Natural killer cell (primary cell): ENCODE measurements around the gene CLEC17A. TPM values are rescaled to one million over a fixed set of nuclear protein-coding genes. Genes with fewer than 3 reads are reported as not detected.
"Not testable (repeated sequence)": the region's sequence is repeated elsewhere in the genome, so short reads cannot be mapped to it uniquely, and the experiment has no call there.

Source experiments
- ATAC-seq, 3 donors: fragments of 150-1000 bp in 2 of 3; fragments of 200-7000 bp in 1 of 3; cut with Tn5 transposase; 1 replicate in 1 of 3; 2 replicates in 2 of 3; pipeline ENCODE4 v1.10.0; 2021; ENCODE audit warnings: mild to moderate bottlenecking in 2 of 3, moderate library complexity in 2 of 3
- DNase-seq, 2 donors: peaks; one replicate each; pipeline versions ENCODE4 v3.0.0 to v3.0.0-alpha.2; 2013 to 2021; ENCODE audit warnings: mixed read lengths in 1 of 2
- H3K27ac ChIP-seq: one replicate; pipeline ENCODE4 v1.5.1; 2013; ENCODE audit warnings: mild to moderate bottlenecking, low read length
- H3K27me3 ChIP-seq: one replicate; pipeline ENCODE4 v1.6.1; 2013; ENCODE audit warnings: low read length; ENCODE audit not compliant: control insufficient read depth, insufficient read depth
- H3K36me3 ChIP-seq: one replicate; pipeline ENCODE4 v1.6.1; 2013; ENCODE audit warnings: low read length; ENCODE audit not compliant: control insufficient read depth, insufficient read depth
- H3K4me1 ChIP-seq: one replicate; pipeline ENCODE4 v1.6.1; 2013; ENCODE audit warnings: low read length; ENCODE audit not compliant: control insufficient read depth, insufficient read depth
- H3K4me3 ChIP-seq: one replicate; pipeline ENCODE4 v1.5.1; 2013; ENCODE audit warnings: low read length
- H3K9me3 ChIP-seq: one replicate; pipeline ENCODE4 v1.6.1; 2013; ENCODE audit warnings: low read length; ENCODE audit not compliant: control insufficient read depth, insufficient read depth
- H3K27ac Mint-ChIP-seq, 2 donors: one replicate each; pipeline ENCODE4 v1.8.0; 2022; ENCODE audit warnings: mild to moderate bottlenecking in 2 of 2, mixed read lengths in 2 of 2, moderate library complexity in 1 of 2
- H3K27me3 Mint-ChIP-seq, 2 donors: one replicate each; pipeline ENCODE4 v1.8.0; 2022; ENCODE audit warnings: low read depth in 2 of 2, mixed read lengths in 2 of 2
- H3K36me3 Mint-ChIP-seq: one replicate; pipeline ENCODE4 v1.8.0; 2022; ENCODE audit warnings: mixed read lengths
- H3K4me1 Mint-ChIP-seq, 2 donors: one replicate each; pipeline ENCODE4 v1.8.0; 2022; ENCODE audit warnings: mixed read lengths in 2 of 2
- H3K4me3 Mint-ChIP-seq: one replicate; pipeline ENCODE4 v1.8.0; 2022; ENCODE audit warnings: mild to moderate bottlenecking, moderate library complexity, mixed read lengths
- H3K9me3 Mint-ChIP-seq, 2 donors: one replicate each; pipeline ENCODE4 v1.8.0; 2022; ENCODE audit warnings: mixed read lengths in 2 of 2
- WGBS: methylation state at CpG from one replicate; pipeline ENCODE4 v1.1.7; 2013; ENCODE audit warnings: missing lambda C conversion rate; ENCODE audit not compliant: insufficient coverage; 5-methylcytosine and 5-hydroxymethylcytosine counted together
- intact Hi-C: fragments of 100-400 bp; cut with micrococcal nuclease; formaldehyde crosslinking; loops from one replicate; pipeline ENCODE4 v1.14.2; 2022
- total RNA-seq, 4 donors: library from RNA; stranded (reverse); fragments of 120-200 nt in 1 of 4; gene quantifications; one replicate each; pipeline versions ENCODE4 v1.2.3 to v1.2.4, GENCODE V29; 2013 to 2022
- TF ChIP-seq, protein P1 (sequence below): fragments of 200-600 bp; IDR thresholded peaks from one replicate; pipeline ENCODE4 v1.8.0; 2022; ENCODE audit warnings: antibody characterized with exemption

CLEC17A gene
- total RNA-seq, 3 donors from 2014 or later (not counting 1 experiment from before 2014, with no cell fraction given), result 0.18 to 1.5 (median 0.45) TPM

DNA sequence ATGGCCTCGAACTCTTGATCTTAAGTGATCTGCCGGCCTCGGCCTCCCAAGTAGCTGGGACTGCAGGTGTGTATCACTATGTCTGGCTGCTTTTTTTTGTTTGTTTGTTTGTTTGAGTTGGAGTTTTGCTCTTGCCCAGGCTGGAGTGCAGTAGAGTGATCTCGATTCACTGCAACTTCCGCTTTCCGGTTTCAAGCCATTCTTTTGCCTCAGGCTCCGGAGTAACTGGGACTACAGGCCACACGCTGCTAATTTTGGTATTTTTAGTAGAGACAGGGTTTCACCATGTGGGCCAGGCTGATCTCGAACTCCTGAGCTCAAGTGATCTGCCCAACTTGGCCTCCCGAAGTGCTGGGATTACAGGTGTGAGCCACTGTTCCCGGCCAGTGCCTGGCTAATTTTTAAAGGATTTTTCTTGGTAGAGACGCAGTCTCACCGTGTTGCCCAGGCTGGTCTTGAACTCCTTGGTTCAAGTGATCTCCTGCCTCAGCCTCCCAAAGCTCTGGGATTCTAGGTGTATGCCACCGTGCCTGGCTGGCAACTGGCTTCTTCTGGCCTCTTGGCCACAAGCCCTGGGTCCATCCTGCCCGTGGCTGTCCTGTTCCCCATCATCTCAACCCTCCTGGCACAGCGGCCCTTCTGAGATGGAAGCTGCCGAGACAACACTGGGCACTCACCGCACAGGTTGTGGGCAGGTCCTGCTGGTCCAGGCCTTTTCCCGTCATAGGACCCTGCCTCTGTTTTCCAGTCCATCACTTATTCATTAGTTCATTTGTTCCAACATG, 42.0 kb upstream of the CLEC17A start:
- TF ChIP-seq, protein P1, sequence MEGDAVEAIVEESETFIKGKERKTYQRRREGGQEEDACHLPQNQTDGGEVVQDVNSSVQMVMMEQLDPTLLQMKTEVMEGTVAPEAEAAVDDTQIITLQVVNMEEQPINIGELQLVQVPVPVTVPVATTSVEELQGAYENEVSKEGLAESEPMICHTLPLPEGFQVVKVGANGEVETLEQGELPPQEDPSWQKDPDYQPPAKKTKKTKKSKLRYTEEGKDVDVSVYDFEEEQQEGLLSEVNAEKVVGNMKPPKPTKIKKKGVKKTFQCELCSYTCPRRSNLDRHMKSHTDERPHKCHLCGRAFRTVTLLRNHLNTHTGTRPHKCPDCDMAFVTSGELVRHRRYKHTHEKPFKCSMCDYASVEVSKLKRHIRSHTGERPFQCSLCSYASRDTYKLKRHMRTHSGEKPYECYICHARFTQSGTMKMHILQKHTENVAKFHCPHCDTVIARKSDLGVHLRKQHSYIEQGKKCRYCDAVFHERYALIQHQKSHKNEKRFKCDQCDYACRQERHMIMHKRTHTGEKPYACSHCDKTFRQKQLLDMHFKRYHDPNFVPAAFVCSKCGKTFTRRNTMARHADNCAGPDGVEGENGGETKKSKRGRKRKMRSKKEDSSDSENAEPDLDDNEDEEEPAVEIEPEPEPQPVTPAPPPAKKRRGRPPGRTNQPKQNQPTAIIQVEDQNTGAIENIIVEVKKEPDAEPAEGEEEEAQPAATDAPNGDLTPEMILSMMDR, result no peak
- Histone ChIP-seq H3K36me3 (no peaks in the 10 kb centered on the region), H3K4me3 (no peak overlapping the region), H3K27ac (no peak overlapping the region), H3K9me3 (no peaks in the 10 kb centered on the region), H3K27me3 (no peaks in the 10 kb centered on the region), H3K4me1 (no peaks in the 10 kb centered on the region)
- 95% methylated on average over 19 of the region's 19 CpGs for WGBS
- Mint-ChIP-seq H3K4me3 (no peak overlapping the region), H3K36me3 (no peaks in the 10 kb centered on the region), H3K27ac (no peak overlapping the region), H3K9me3 (no peaks in the 10 kb centered on the region), H3K27me3 (no peaks in the 10 kb centered on the region), H3K4me1 (peaks cover 0 to 18% of the 10 kb centered on the region in 2 donors)
- intact Hi-C loops, result no loop called here
- DNase-seq (no peak), ATAC-seq (no peak)

DNA sequence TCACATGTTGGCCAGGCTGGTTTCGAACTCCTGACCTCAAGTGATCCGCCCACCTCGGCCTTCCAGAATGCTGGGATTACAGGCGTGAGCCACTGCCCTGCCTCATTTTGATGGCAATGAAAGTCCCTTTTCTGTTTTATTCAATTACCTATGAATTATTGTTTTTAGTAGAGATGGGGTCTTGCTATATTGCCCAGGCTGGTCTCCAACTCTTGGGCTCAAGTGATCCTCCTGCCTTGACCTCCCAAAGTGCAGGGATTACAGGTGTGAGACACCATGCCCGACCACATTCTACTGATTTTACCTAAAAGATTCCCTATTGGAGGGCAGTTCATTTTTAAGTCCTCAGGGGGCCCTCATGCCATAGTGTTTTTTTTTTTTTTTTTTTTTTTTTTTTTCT, 40.9 kb upstream of the CLEC17A start:
- H3K4me3 Mint-ChIP-seq, H3K27ac Mint-ChIP-seq, H3K27me3 Mint-ChIP-seq, ATAC-seq, H3K4me3 ChIP-seq, intact Hi-C loops, H3K27ac ChIP-seq, H3K36me3 ChIP-seq, H3K9me3 ChIP-seq, H3K4me1 ChIP-seq, H3K27me3 ChIP-seq, H3K9me3 Mint-ChIP-seq, H3K36me3 Mint-ChIP-seq, DNase-seq: not testable (repeated sequence)
- 87% methylated on average over 5 of the region's 5 CpGs for WGBS
- peaks cover 0 to 13% of the 10 kb centered on the region in 2 donors for H3K4me1 Mint-ChIP-seq

DNA sequence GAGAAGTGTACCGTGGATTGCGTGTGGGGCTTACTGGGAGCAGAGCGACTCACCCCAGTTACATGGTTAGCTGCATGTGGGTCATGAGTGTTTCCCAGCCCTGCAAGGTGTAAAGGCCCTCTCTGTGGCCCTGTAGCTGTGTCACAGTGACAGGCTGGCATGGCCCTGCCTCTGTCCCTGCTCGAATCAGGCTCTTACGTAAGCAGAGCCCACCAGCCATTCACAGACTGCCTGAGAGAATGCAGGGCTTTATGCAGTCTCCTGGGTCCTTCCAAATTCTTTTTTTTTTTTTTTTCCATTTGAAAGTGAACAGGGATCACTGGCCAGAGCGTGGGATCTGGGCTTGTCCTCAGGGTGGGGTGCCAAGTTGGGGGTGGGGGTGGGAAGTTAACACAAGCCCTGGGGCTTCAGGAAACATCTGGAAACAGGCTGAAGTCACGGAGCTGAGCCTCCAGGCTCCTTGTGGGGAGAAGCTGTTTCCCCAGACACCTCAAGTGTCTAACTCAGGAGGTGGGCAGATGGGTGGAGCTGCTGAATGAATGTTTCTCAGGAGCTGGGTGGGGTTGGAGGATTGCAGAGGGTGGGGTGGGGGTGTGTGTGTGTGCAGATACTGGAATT, 40.1 kb upstream of the CLEC17A start:
- no peaks in the 10 kb centered on the region for H3K27me3 Mint-ChIP-seq
- no peaks in the 10 kb centered on the region for H3K27me3 ChIP-seq
- DNase-seq (no peak), ATAC-seq (no peak)
- no peaks in the 10 kb centered on the region for H3K9me3 Mint-ChIP-seq
- H3K27ac ChIP-seq, result no peak overlapping the region
- intact Hi-C loops, result no loop called here
- H3K4me3 ChIP-seq, result no peak overlapping the region
- no peaks in the 10 kb centered on the region for H3K9me3 ChIP-seq
- no peak overlapping the region for H3K4me3 Mint-ChIP-seq
- H3K36me3 Mint-ChIP-seq, result no peaks in the 10 kb centered on the region
- WGBS, result 64% methylated on average over 7 of the region's 7 CpGs
- no peak overlapping the region for H3K27ac Mint-ChIP-seq
- H3K36me3 ChIP-seq, result no peaks in the 10 kb centered on the region
- no peaks in the 10 kb centered on the region for H3K4me1 ChIP-seq
- TF ChIP-seq, protein P1, result no peak
- H3K4me1 Mint-ChIP-seq, result peaks cover 0 to 8% of the 10 kb centered on the region in 2 donors

DNA sequence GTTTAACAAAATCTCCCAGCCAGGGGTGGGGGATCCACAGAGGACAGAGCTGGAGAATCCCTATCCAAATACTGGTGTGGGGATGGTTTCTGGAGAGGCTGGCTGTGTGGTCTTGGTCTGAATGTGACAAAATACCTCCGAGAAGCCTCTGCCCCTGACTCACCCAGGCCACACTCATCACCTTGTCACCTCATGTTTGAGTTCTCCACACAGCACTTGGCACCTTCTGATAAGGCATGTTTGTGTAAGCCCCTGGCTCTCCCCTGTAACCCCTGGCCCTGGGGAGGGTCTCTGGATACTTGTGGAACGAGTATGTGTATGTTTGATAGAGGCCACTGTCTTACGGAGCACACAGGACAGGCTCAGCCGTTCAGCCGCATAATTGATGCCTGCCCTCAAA, 38.8 kb upstream of the CLEC17A start:
- intact Hi-C loops, result no loop called here
- Histone ChIP-seq H3K27me3 (no peaks in the 10 kb centered on the region), H3K9me3 (no peaks in the 10 kb centered on the region), H3K4me3 (no peak overlapping the region), H3K27ac (no peak overlapping the region), H3K36me3 (peaks cover 1% of the 10 kb centered on the region), H3K4me1 (no peaks in the 10 kb centered on the region)
- no peaks in the 10 kb centered on the region for H3K9me3 Mint-ChIP-seq
- ATAC-seq, result no peak
- no peaks in the 10 kb centered on the region for H3K27me3 Mint-ChIP-seq
- H3K4me3 Mint-ChIP-seq, result no peak overlapping the region
- TF ChIP-seq, protein P1, result no peak
- peaks cover 0 to 8% of the 10 kb centered on the region in 2 donors for H3K4me1 Mint-ChIP-seq
- no peak overlapping the region for H3K27ac Mint-ChIP-seq
- 92% methylated on average over 5 of the region's 5 CpGs for WGBS
- H3K36me3 Mint-ChIP-seq, result no peaks in the 10 kb centered on the region
- no peak for DNase-seq
